Prostate gland (tissue), 2 donors: ENCODE data around the gene XRRA1. TPM values are rescaled to one million over a fixed set of nuclear protein-coding genes. Genes with fewer than 3 reads are reported as not detected.
"Not testable (repeated sequence)": the region's sequence is repeated elsewhere in the genome, so short reads cannot be mapped to it uniquely, and the experiment has no call there.

Source experiments
- DNase-seq: peaks from one replicate; pipeline ENCODE4 v3.0.0-alpha.2; 2019; ENCODE audit warnings: low spot score
- H3K27ac ChIP-seq, 2 donors: fragments of 200-600 bp; sonication (generic); 2 replicates each; pipeline ENCODE4 v1.5.1; 2017 to 2019
- H3K27me3 ChIP-seq: fragments of 200-600 bp; sonication (generic); replicated peaks from 2 replicates; pipeline ENCODE4 v1.5.1; 2019; ENCODE audit not compliant: insufficient read depth
- H3K36me3 ChIP-seq, 2 donors: fragments of 200-600 bp; sonication (generic); 1 replicate in 1 of 2; 2 replicates in 1 of 2; pipeline versions ENCODE4 v1.5.1 to v1.8.1; 2017 to 2019
- H3K4me1 ChIP-seq: fragments of 200-600 bp; sonication (generic); replicated peaks from 2 replicates; pipeline ENCODE4 v1.5.1; 2019
- H3K4me3 ChIP-seq, 2 donors: fragments of 200-600 bp; sonication (generic); 2 replicates each; pipeline ENCODE4 v1.5.1; 2017 to 2019
- H3K9me3 ChIP-seq: fragments of 200-600 bp; sonication (generic); 2 replicates; pipeline ENCODE4 v1.5.1; 2017
- POLR2A ChIP-seq: fragments of 450-650 bp; IDR thresholded peaks from one replicate; pipeline ENCODE4 v1.6.1; 2016; ENCODE audit warnings: antibody characterized with exemption, mild to moderate bottlenecking
- POLR2AphosphoS5 ChIP-seq: sonication (generic); formaldehyde crosslinking; IDR thresholded peaks from one replicate; pipeline ENCODE4 v1.6.1; 2017; ENCODE audit warnings: antibody characterized with exemption
- WGBS: methylation state at CpG from one replicate; pipeline ENCODE4 v1.1.5; 2018; 5-methylcytosine and 5-hydroxymethylcytosine counted together
- intact Hi-C: fragments of 100-400 bp; cut with DNase I; formaldehyde crosslinking; loops from one replicate; pipeline ENCODE4 v1.14.2; 2022
- total RNA-seq, 2 donors: library from RNA; depleted of rRNA; stranded (reverse); fragments of >200 nt; gene quantifications; one replicate each; pipeline ENCODE4 v1.1.0, GENCODE V29; 2016
- TF ChIP-seq, protein P1 (sequence below), 4 experiments: fragments of 200-600 bp in 2 of 4; fragments of 450-650 bp in 2 of 4; sonication (generic) in 2 of 4; IDR thresholded peaks; 1 replicate in 3 of 4; 2 replicates in 1 of 4; pipeline ENCODE4 v1.5.1; 2016 to 2019; ENCODE audit warnings: antibody characterized with exemption in 4 of 4, mild to moderate bottlenecking in 2 of 4, moderate library complexity in 2 of 4

Gene XRRA1, protein sequence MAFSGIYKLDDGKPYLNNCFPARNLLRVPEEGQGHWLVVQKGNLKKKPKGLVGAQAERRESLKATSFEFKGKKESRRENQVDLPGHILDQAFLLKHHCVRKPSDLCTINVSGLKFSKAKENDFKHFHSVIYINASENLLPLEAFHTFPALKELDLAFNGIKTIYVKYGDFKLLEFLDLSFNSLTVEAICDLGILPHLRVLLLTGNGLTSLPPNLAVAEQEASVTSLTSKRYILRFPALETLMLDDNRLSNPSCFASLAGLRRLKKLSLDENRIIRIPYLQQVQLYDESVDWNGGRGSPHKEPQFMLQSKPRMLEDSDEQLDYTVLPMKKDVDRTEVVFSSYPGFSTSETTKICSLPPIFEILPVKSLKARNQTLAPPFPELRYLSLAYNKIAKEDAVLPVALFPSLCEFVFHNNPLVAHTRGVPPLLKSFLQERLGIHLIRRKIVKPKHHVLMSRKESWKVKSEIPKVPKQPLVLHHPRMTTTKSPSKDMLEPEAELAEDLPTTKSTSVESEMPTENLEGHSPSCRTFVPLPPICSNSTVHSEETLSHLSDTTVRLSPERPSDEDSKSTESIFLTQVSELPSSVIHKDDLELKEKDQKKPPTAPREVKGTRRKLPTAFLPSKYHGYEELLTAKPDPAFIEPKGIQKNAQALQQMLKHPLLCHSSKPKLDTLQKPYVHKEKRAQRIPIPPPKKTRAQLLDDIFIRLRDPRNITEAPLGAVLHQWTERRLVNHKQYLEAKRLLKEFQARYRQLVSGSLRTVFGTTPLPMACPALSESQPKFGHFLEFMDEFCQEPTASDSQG
- total RNA-seq = 10 to 100 TPM; 16.2 to 52.1 TPM

DNA sequence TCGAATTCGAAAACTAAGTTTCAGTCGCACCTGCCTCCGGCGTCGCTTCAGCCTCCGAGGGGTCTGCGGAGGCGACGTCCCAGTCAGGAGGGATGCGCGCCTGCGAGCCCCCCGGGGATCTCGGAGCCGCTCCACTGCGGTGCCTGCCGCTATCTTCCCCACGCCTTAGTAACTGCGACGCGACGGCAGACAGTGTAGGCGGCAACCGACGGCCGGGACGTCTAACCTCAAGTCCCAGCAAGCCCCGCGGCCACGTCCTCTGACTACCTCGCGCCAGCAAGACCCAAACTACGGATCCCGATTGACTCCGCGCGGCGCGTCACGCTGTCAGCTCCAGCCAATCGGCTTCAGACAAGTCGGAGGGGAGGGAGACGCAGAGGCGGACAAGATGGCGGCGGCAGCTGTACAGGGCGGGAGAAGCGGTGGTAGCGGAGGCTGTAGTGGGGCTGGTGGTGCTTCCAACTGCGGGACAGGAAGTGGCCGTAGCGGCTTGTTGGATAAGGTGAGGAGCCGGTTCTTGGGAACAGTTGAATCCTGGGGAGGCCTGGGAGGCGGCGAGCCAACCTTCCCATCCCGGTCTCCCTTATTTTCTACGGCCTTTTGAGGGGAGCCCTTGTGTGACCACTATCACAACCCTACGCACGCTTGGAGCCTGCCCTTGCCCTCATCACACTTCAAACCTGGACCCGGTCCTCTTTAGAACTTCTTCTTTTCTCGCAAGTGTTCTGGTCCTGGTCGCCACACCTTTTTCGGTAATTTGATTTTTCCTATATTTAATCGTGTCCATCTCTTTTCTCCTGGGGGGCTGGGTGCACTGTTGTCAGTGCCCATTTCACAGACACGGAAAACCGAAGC lies at the start of gene XRRA1, which contains the start of gene SPCS2:
TSS of gene XRRA1 (minus strand) at position 194 of the 855 bp plus-strand sequence. CDS start 8,213 bp downstream, outside the sequence.
TSS of gene SPCS2 (plus strand) at position 369 of the 855 bp plus-strand sequence. CDS start at position 389, 20 bp downstream.
- Histone ChIP-seq H3K4me1 (no peaks in the 10 kb centered on the region), H3K36me3 (no peaks in the 10 kb centered on the region), H3K27me3 (no peaks in the 10 kb centered on the region), H3K27ac (peak within 1 kb of the TSS; percentile 82), H3K4me3 (peak within 1 kb of the TSS; percentile 83 to 84), H3K9me3 (no peaks in the 10 kb centered on the region)
- intact Hi-C loops = no loop called here
- WGBS = under 1% methylated on average over 67 of the region's 67 CpGs
- TF ChIP-seq POLR2A = peak; percentile 76
- peak; percentile 99 for TF ChIP-seq POLR2AphosphoS5
- TF ChIP-seq, protein P1, sequence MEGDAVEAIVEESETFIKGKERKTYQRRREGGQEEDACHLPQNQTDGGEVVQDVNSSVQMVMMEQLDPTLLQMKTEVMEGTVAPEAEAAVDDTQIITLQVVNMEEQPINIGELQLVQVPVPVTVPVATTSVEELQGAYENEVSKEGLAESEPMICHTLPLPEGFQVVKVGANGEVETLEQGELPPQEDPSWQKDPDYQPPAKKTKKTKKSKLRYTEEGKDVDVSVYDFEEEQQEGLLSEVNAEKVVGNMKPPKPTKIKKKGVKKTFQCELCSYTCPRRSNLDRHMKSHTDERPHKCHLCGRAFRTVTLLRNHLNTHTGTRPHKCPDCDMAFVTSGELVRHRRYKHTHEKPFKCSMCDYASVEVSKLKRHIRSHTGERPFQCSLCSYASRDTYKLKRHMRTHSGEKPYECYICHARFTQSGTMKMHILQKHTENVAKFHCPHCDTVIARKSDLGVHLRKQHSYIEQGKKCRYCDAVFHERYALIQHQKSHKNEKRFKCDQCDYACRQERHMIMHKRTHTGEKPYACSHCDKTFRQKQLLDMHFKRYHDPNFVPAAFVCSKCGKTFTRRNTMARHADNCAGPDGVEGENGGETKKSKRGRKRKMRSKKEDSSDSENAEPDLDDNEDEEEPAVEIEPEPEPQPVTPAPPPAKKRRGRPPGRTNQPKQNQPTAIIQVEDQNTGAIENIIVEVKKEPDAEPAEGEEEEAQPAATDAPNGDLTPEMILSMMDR (IDR thresholded peaks at IDR 0.05) = peak in 1 of 4 experiments; percentile 18
- DNase-seq = peak; percentile 99

DNA sequence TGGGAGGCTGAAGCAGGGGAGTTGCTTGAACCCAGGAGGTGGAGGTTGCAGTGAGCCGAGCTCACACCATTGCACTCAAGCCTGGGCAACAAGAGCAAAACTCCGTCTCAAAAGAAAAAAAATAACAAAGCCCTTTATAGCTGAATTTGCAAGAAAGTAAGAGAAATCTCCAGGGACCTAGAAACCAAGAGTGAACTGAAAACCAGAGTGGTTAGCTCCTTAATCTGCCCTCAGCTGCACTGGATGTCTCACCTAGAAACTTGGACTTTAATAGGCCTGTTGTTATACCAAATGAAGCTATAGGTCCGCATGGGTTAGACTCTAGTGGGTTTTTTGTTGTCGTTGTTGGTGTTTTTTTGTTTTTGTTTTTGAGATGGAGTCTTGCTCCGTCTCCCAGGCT lies 44.0 kb upstream of the XRRA1 start:
- no peaks in the 10 kb centered on the region for H3K27me3 ChIP-seq
- intact Hi-C loops = no loop called here
- H3K4me3 ChIP-seq = no peak overlapping the region
- no peak for DNase-seq
- TF ChIP-seq, protein P1 (IDR thresholded peaks at IDR 0.05) = no peak
- TF ChIP-seq POLR2AphosphoS5 = no peak
- no peak for TF ChIP-seq POLR2A
- no peaks in the 10 kb centered on the region for H3K9me3 ChIP-seq
- no peak overlapping the region for H3K27ac ChIP-seq
- WGBS = 98% methylated on average over 5 of the region's 5 CpGs
- no peaks in the 10 kb centered on the region for H3K4me1 ChIP-seq
- H3K36me3 ChIP-seq = no peaks in the 10 kb centered on the region

DNA sequence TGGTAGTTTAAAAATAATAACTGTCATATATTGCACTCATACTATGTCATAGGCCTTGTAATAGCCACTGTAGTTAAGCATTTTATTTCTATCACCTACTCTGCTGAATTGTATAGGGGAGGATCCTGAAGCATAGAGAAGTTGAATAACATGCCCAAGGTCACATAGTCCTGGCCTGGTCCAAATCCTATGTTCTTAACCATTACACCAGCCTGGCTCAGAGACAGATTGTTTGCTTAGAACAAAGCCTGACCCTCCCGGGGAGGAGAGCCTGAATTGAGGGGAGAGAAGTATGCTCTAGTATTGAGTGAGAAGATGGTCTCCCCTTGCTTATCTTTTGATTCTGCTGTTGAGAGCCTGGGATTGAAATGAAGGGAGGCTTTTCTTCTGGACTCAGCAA lies 42.0 kb upstream of the XRRA1 start:
- no peaks in the 10 kb centered on the region for H3K4me1 ChIP-seq
- no peaks in the 10 kb centered on the region for H3K27me3 ChIP-seq
- intact Hi-C loops = no loop called here
- TF ChIP-seq, protein P1 (IDR thresholded peaks at IDR 0.05) = no peak
- no peak for TF ChIP-seq POLR2A
- no peak for TF ChIP-seq POLR2AphosphoS5
- no peaks in the 10 kb centered on the region for H3K9me3 ChIP-seq
- H3K4me3 ChIP-seq = no peak overlapping the region
- no peak for DNase-seq
- H3K36me3 ChIP-seq = no peaks in the 10 kb centered on the region
- no peak overlapping the region for H3K27ac ChIP-seq
- WGBS = 36% methylated on average over 1 of the region's 1 CpG

DNA sequence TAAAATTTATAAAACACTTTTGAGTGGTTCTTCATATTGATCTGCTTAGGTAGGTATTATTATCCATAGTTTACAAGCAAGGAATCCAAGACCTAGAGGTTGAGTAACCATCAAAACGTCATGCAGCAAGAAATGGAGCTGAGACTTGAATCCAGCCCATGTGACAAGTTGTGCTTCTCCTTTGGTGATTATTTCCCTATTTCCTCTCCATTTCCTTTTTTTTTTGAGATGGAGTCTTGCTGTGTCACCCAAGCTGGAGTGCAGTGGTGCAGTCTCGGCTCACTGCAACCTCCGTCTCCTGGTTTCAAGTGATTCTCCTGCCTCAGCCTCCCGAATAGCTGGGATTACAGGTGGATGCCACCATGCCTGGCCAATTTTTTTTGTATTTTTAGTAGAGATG lies 41.3 kb upstream of the XRRA1 start:
- H3K27me3 ChIP-seq, H3K9me3 ChIP-seq, DNase-seq, intact Hi-C loops, H3K36me3 ChIP-seq, H3K4me3 ChIP-seq, H3K27ac ChIP-seq, H3K4me1 ChIP-seq: not testable (repeated sequence)
- WGBS = 93% methylated on average over 4 of the region's 4 CpGs

DNA sequence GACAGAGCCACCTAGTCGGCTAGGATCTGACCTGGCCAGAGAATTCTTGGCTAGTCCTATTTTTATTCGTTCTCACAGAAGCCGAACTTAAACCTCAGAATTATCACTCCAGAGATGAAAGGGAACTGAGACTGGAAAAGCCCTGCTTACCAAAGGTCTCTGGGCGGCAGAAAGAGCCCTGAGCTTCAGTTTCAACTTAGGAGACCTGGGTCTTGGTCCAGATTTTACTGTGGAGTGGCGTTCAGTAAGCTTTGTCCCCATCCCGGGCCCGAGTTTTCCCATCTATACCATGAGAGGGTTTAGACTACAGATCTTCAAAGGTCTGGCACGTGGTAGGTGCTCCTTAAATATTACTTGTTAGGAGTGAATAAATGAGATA lies 40.4 kb upstream of the XRRA1 start:
- peaks cover 6% of the 10 kb centered on the region for H3K4me1 ChIP-seq
- H3K9me3 ChIP-seq = no peaks in the 10 kb centered on the region
- H3K27ac ChIP-seq = peak overlapping the region; percentile 75 to 76
- no peaks in the 10 kb centered on the region for H3K27me3 ChIP-seq
- H3K4me3 ChIP-seq = peak overlapping the region; percentile 53 to 76
- TF ChIP-seq POLR2AphosphoS5 (no peak), POLR2A (no peak)
- TF ChIP-seq, protein P1 (IDR thresholded peaks at IDR 0.05) = no peak
- 3% methylated on average over 8 of the region's 8 CpGs for WGBS
- H3K36me3 ChIP-seq = no peaks in the 10 kb centered on the region
- DNase-seq = no peak
- intact Hi-C loops = no loop called here
